Measurements from ENCODE around the gene PROS1. TPM values are rescaled to one million over a fixed set of nuclear protein-coding genes. Genes with fewer than 3 reads are reported as not detected.

PROS1 gene
- total and polyA plus RNA-seq, 2 experiments from 2014 or later = 58.7 to 115 TPM

- H3K79me2 ChIP-seq = peaks cover 53% of the 10 kb centered on the region
- H3K4me3 ChIP-seq = no peak overlapping the region
- no peak overlapping the region for H3K27ac ChIP-seq
- no peaks in the 10 kb centered on the region for H3K9me3 ChIP-seq (ENCODE audit: low read depth)
- H2AFZ ChIP-seq = no peak overlapping the region
- 94% methylated on average over 3 of the region's 3 CpGs for WGBS (ENCODE audit: low lambda C conversion rate, missing lambda C conversion rate)
- DNase-seq (ENCODE audit: low spot score) = no peak
- no peaks in the 10 kb centered on the region for H3K4me1 ChIP-seq (ENCODE audit: insufficient read depth)
- H3K4me2 ChIP-seq = no peak overlapping the region
- H3K36me3 ChIP-seq (replicated peaks; ENCODE audit: insufficient read depth, low read depth) = no peaks in the 10 kb centered on the region
- H3K27me3 ChIP-seq = no peaks in the 10 kb centered on the region
- TF ChIP-seq EZH2phosphoT487 (IDR thresholded peaks at IDR 0.05; ENCODE audit: low read depth, severe bottlenecking, unreplicated experiment) = no peak
- no peak for TF ChIP-seq EZH2 (IDR thresholded peaks at IDR 0.05; ENCODE audit: borderline replicate concordance)
- TF ChIP-seq CTCF (IDR thresholded peaks at IDR 0.05; ENCODE audit: poor library complexity) = no peak
- no peaks in the 10 kb centered on the region for H3K9me2 ChIP-seq (replicated peaks; ENCODE audit: insufficient read depth)
- H4K20me1 ChIP-seq (ENCODE audit: insufficient read depth, poor library complexity, severe bottlenecking) = no peaks in the 10 kb centered on the region
These were observed 9.7 kb upstream of the PROS1 start for GRCh38 chr3:93983408-93983807.

- WGBS (ENCODE audit: low lambda C conversion rate, missing lambda C conversion rate) = 93% methylated on average over 13 of the region's 13 CpGs
- H3K27me3 ChIP-seq = no peaks in the 10 kb centered on the region
- H3K4me1 ChIP-seq (ENCODE audit: insufficient read depth) = no peaks in the 10 kb centered on the region
- no peak overlapping the region for H3K4me3 ChIP-seq
- no peaks in the 10 kb centered on the region for H3K36me3 ChIP-seq (replicated peaks; ENCODE audit: insufficient read depth, low read depth)
- H3K4me2 ChIP-seq = peak overlapping the region; percentile 75
- TF ChIP-seq EZH2 (IDR thresholded peaks at IDR 0.05; ENCODE audit: borderline replicate concordance) = no peak
- no peak for TF ChIP-seq EZH2phosphoT487 (IDR thresholded peaks at IDR 0.05; ENCODE audit: low read depth, severe bottlenecking, unreplicated experiment)
- no peak for TF ChIP-seq CTCF (IDR thresholded peaks at IDR 0.05; ENCODE audit: poor library complexity)
- no peak for DNase-seq (ENCODE audit: low spot score)
- H4K20me1 ChIP-seq (ENCODE audit: insufficient read depth, poor library complexity, severe bottlenecking) = no peaks in the 10 kb centered on the region
- H3K9me3 ChIP-seq (ENCODE audit: low read depth) = no peaks in the 10 kb centered on the region
- H3K27ac ChIP-seq = no peak overlapping the region
- no peaks in the 10 kb centered on the region for H3K9me2 ChIP-seq (replicated peaks; ENCODE audit: insufficient read depth)
- H3K79me2 ChIP-seq = peaks cover 49% of the 10 kb centered on the region
- H2AFZ ChIP-seq = no peak overlapping the region
These were observed 8.0 kb upstream of the PROS1 start for GRCh38 chr3:93981649-93982048.

DNA sequence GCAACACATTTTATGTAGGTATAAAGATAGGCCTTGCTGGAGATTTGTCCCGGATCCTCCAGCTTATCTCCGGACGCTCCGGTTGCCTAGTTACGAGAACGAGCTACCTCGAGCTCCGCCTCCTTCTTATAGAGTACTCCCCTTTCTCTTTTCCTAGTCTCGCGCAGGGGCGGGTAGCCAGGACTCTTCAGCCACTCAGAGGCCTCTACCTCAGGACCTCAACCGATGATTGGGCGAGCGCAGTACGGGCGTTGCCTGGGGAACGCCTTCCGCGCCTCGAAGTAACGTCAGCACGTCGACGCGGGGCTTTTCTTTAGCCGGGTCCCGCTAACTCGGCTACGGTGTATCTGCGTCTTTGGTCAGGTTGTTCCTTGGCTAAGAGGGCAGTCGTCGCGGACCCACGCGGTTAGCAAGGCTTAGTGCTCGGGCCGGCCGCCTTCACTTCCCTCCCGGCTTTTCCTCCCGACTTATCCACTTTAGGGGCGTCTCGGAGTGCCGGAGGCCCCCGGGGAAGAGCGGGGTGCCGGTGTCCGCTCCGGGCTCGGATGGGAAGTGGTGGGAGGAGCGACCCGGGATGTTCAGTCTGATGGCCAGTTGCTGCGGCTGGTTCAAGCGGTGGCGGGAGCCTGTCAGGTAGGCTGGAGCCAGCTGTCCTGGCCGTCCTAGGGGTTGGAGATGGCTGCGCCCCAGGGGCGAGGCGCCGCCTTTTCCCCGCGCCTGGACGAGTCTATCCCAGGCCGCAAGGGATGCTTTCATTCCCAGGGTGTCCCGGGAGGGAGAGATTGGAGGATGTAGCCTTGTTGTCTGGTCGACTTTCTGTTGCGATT is 6.4 kb upstream of the PROS1 start, which contains the start of gene ARL13B:
ARL13B (plus strand) TSS at position 306 of the 827 bp plus-strand sequence; CDS start at position 575, 269 bp downstream.
- Histone ChIP-seq H3K9me3 (ENCODE audit: low read depth) (no peaks in the 10 kb centered on the region), H3K4me3 (peak within 1 kb of the TSS; percentile 35), H3K27ac (peak within 1 kb of the TSS; percentile 83), H3K4me1 (ENCODE audit: insufficient read depth) (no peaks in the 10 kb centered on the region), H2AFZ (peak within 1 kb of the TSS; percentile 39), H4K20me1 (ENCODE audit: insufficient read depth, poor library complexity, severe bottlenecking) (no peaks in the 10 kb centered on the region), H3K9me2 (replicated peaks; ENCODE audit: insufficient read depth) (no peaks in the 10 kb centered on the region), H3K79me2 (peaks cover 36% of the 10 kb centered on the region), H3K4me2 (peak within 1 kb of the TSS; percentile 75), H3K36me3 (replicated peaks; ENCODE audit: insufficient read depth, low read depth) (no peaks in the 10 kb centered on the region), H3K27me3 (no peaks in the 10 kb centered on the region)
- TF ChIP-seq CTCF (IDR thresholded peaks at IDR 0.05; ENCODE audit: poor library complexity) = no peak
- no peak for TF ChIP-seq EZH2phosphoT487 (IDR thresholded peaks at IDR 0.05; ENCODE audit: low read depth, severe bottlenecking, unreplicated experiment)
- TF ChIP-seq EZH2 (IDR thresholded peaks at IDR 0.05; ENCODE audit: borderline replicate concordance) = no peak
- peak; percentile 99 for DNase-seq (ENCODE audit: low spot score)
- under 1% methylated on average over 66 of the region's 66 CpGs for WGBS (ENCODE audit: low lambda C conversion rate, missing lambda C conversion rate)

Data from hepatocyte (in vitro differentiated cells).